IMR-90 (cell line): ENCODE results near the gene PALMD. TPM values are rescaled to one million over a fixed set of nuclear protein-coding genes. Genes with fewer than 3 reads are reported as not detected.

Experiments used
- ATAC-seq: fragments of 200-7000 bp; cut with Tn5 transposase; 2 replicates; pipeline ENCODE4 v1.9.1; 2020; ENCODE audit warnings: low read depth, mild to moderate bottlenecking, moderate library complexity
- BruUV-seq: library from RNA; stranded (reverse); fragments of 400-500 nt; replicated peaks from 2 replicates; lab custom pipeline; 2021; lab: Mats Ljungman, UMichigan
- CTCF ChIA-PET: fragments of 300-600 bp; formaldehyde crosslinking; extraction: SDS; loops from one replicate; lab custom pipeline; 2021; ENCODE audit warnings: antibody characterized with exemption; lab: Yijun Ruan, JAX
- POLR2A ChIA-PET: fragments of 300-600 bp; sonication (Branson Sonifier 250); formaldehyde crosslinking; loops from one replicate; lab custom pipeline; 2022; ENCODE audit warnings: antibody characterized with exemption; ENCODE audit not compliant: unreplicated experiment; lab: Charles Lee
- DNase-seq: peaks from one replicate; pipeline ENCODE4 v3.0.0; 2013
- H2AFZ ChIP-seq: replicated peaks from 2 replicates; pipeline ENCODE3; 2013; ENCODE audit warnings: low read length, mild to moderate bottlenecking; ENCODE audit not compliant: poor library complexity
- H2AK5ac ChIP-seq: 2 replicates; pipeline ENCODE4 v1.6.1; 2013; ENCODE audit warnings: low read depth, low read length, inconsistent platforms
- H2AK9ac ChIP-seq: replicated peaks from 2 replicates; pipeline ENCODE3; 2013; ENCODE audit warnings: mild to moderate bottlenecking, low read depth, low read length, moderate library complexity; ENCODE audit not compliant: poor library complexity
- H2BK120ac ChIP-seq: 2 replicates; pipeline ENCODE4 v1.6.1; 2013; ENCODE audit warnings: low read depth, low read length, inconsistent platforms
- H2BK15ac ChIP-seq: 3 replicates; pipeline ENCODE4 v1.6.1; 2013; ENCODE audit warnings: low read depth, low read length, inconsistent platforms
- H2BK20ac ChIP-seq: 2 replicates; pipeline ENCODE4 v1.6.1; 2013; ENCODE audit warnings: low read depth, mild to moderate bottlenecking, inconsistent platforms, low read length, moderate library complexity
- H2BK5ac ChIP-seq: 2 replicates; pipeline ENCODE4 v1.6.1; 2013; ENCODE audit warnings: mild to moderate bottlenecking, low read depth, low read length, inconsistent platforms; ENCODE audit not compliant: poor library complexity, severe bottlenecking
- H3K14ac ChIP-seq: replicated peaks from 2 replicates; pipeline ENCODE4 v1.6.1; 2013; ENCODE audit warnings: low read depth, low read length, inconsistent platforms
- H3K18ac ChIP-seq: 2 replicates; pipeline ENCODE4 v1.6.1; 2013; ENCODE audit warnings: low read depth, low read length, control low read depth
- H3K23ac ChIP-seq: 2 replicates; pipeline ENCODE4 v1.6.1; 2013; ENCODE audit warnings: low read depth, low read length, inconsistent platforms
- H3K27ac ChIP-seq: 2 replicates; pipeline ENCODE4 v1.5.1; 2013; ENCODE audit warnings: mild to moderate bottlenecking, control low read depth, low read length; ENCODE audit not compliant: insufficient read depth
- H3K27me3 ChIP-seq: 2 replicates; pipeline ENCODE4 v1.6.1; 2013; ENCODE audit warnings: low read length; ENCODE audit not compliant: control insufficient read depth, insufficient read depth
- H3K36me3 ChIP-seq: 2 replicates; pipeline ENCODE4 v1.6.1; 2013; ENCODE audit warnings: low read length, mixed read lengths; ENCODE audit not compliant: control insufficient read depth, insufficient read depth
- H3K4ac ChIP-seq: 2 replicates; pipeline ENCODE4 v1.6.1; 2013; ENCODE audit warnings: low read depth, low read length, inconsistent platforms
- H3K4me1 ChIP-seq: 2 replicates; pipeline ENCODE4 v1.6.1; 2013; ENCODE audit warnings: low read length, mixed read lengths; ENCODE audit not compliant: control insufficient read depth, insufficient read depth
- H3K4me2 ChIP-seq: 2 replicates; pipeline ENCODE4 v1.6.1; 2013; ENCODE audit warnings: low read depth, mild to moderate bottlenecking, control low read depth, low read length, moderate library complexity
- H3K4me3 ChIP-seq: 2 replicates; pipeline ENCODE4 v1.5.1; 2013; ENCODE audit warnings: low read depth, mild to moderate bottlenecking, control low read depth, low read length, moderate library complexity; ENCODE audit not compliant: insufficient read depth
- H3K56ac ChIP-seq: 2 replicates; pipeline ENCODE4 v1.6.1; 2013; ENCODE audit warnings: low read length, inconsistent platforms; ENCODE audit not compliant: insufficient read depth; ENCODE audit errors: extremely low read depth
- H3K79me1 ChIP-seq, 2 experiments: 2 replicates each; pipeline ENCODE4 v1.6.1; 2013; ENCODE audit warnings: low read length in 2 of 2, inconsistent platforms in 1 of 2, low read depth in 1 of 2
- H3K9ac ChIP-seq: 2 replicates; pipeline ENCODE4 v1.6.1; 2013; ENCODE audit warnings: low read depth, low read length, control low read depth
- H3K9me1 ChIP-seq: 2 replicates; pipeline ENCODE4 v1.6.1; 2013; ENCODE audit warnings: low read length, inconsistent platforms; ENCODE audit not compliant: insufficient read depth
- H3K9me3 ChIP-seq: 2 replicates; pipeline ENCODE4 v1.6.1; 2013; ENCODE audit warnings: low read length; ENCODE audit not compliant: control insufficient read depth, insufficient read depth
- H4K20me1 ChIP-seq: 2 replicates; pipeline ENCODE4 v1.6.1; 2013; ENCODE audit warnings: low read length, inconsistent platforms; ENCODE audit not compliant: insufficient read depth
- H4K5ac ChIP-seq: 2 replicates; pipeline ENCODE4 v1.6.1; 2013; ENCODE audit warnings: mild to moderate bottlenecking, low read depth, low read length, control low read depth
- H4K8ac ChIP-seq, 2 experiments: 2 replicates each; pipeline ENCODE4 v1.6.1; 2013; ENCODE audit warnings: low read depth in 2 of 2, low read length in 2 of 2, control low read depth in 1 of 2, inconsistent platforms in 1 of 2
- H4K91ac ChIP-seq: 2 replicates; pipeline ENCODE4 v1.6.1; 2013; ENCODE audit warnings: low read depth, low read length, inconsistent platforms; ENCODE audit not compliant: insufficient read depth
- BHLHE40 ChIP-seq: fragments of 150-350 bp; IDR thresholded peaks from 2 replicates; pipeline ENCODE4 v1.6.1; 2016; ENCODE audit warnings: mild to moderate bottlenecking, low read depth, low read length
- CEBPB ChIP-seq: IDR thresholded peaks from 2 replicates; pipeline ENCODE4 v1.6.1; 2012; ENCODE audit warnings: low read depth, low read length, improper control_type of control experiment
- CTCF ChIP-seq: conservative IDR thresholded peaks from 2 replicates; pipeline ENCODE4 v1.5.1; 2012; ENCODE audit warnings: mild to moderate bottlenecking, low read depth, low read length, improper control_type of control experiment
- ELK1 ChIP-seq: fragments of 150-350 bp; IDR thresholded peaks from 2 replicates; pipeline ENCODE4 v1.6.1; 2016; ENCODE audit warnings: low read depth, mild to moderate bottlenecking, low read length, moderate library complexity, borderline replicate concordance
- FOS ChIP-seq: fragments of 150-350 bp; IDR thresholded peaks from 2 replicates; pipeline ENCODE4 v1.6.1; 2016; ENCODE audit warnings: low read depth, low read length
- MAFK ChIP-seq: IDR thresholded peaks from 2 replicates; pipeline ENCODE4 v1.6.1; 2012; ENCODE audit warnings: low read depth, low read length, improper control_type of control experiment
- MAZ ChIP-seq: IDR thresholded peaks from 2 replicates; pipeline ENCODE4 v1.6.1; 2012; ENCODE audit warnings: low read depth, mild to moderate bottlenecking, low read length, improper control_type of control experiment, moderate library complexity, borderline replicate concordance
- MXI1 ChIP-seq: IDR thresholded peaks from 2 replicates; pipeline ENCODE4 v1.6.1; 2012; ENCODE audit warnings: low read depth, mild to moderate bottlenecking, low read length, moderate library complexity, borderline replicate concordance
- POLR2A ChIP-seq: IDR thresholded peaks from 2 replicates; pipeline ENCODE4 v1.6.1; 2012; ENCODE audit warnings: mild to moderate bottlenecking, low read depth, low read length
- RCOR1 ChIP-seq: IDR thresholded peaks from 2 replicates; pipeline ENCODE4 v1.6.1; 2012; ENCODE audit warnings: mild to moderate bottlenecking, low read length, improper control_type of control experiment; ENCODE audit not compliant: insufficient replicate concordance
- RFX5 ChIP-seq: IDR thresholded peaks from 2 replicates; pipeline ENCODE4 v1.8.0; 2012; ENCODE audit warnings: low read depth, mild to moderate bottlenecking, low read length, moderate library complexity
- SMC3 ChIP-seq: fragments of 150-350 bp; IDR thresholded peaks from 2 replicates; pipeline ENCODE4 v1.6.1; 2016; ENCODE audit warnings: low read depth, mild to moderate bottlenecking, antibody characterized with exemption, low read length, moderate library complexity
- WGBS, 2 experiments: methylation state at CpG; one replicate each; pipeline versions ENCODE4 v1.1.5 to v1.1.7; 2013; ENCODE audit warnings: missing lambda C conversion rate in 2 of 2; ENCODE audit not compliant: insufficient read length in 1 of 2; ENCODE audit errors: extremely low coverage in 2 of 2; 5-methylcytosine and 5-hydroxymethylcytosine counted together
- dilution Hi-C: fragments of 300-500 bp; cut with HindIII; formaldehyde crosslinking; loops from one replicate; pipeline ENCODE4 v1.14.3; 2018; ENCODE audit warnings: low sequenced_read_pairs; ENCODE audit not compliant: unreplicated experiment
- in situ Hi-C: fragments of 300-500 bp; cut with MboI; formaldehyde crosslinking; loops from 3 replicates; pipeline ENCODE4 v1.14.3; 2019; ENCODE audit warnings: low sequenced_read_pairs, inconsistent platforms, mixed read lengths
- intact Hi-C: fragments of 100-400 bp; cut with micrococcal nuclease; formaldehyde crosslinking; loops from 2 replicates; pipeline ENCODE4 v1.10.0; 2022
- polyA plus RNA-seq, 3 experiments: library from polyadenylated mRNA; depleted of rRNA; stranded (reverse); fragments of >200 nt; gene quantifications; 2 replicates each; pipeline ENCODE4 v1.2.3, GENCODE V29; 2012; ENCODE audit warnings: low replicate concordance in 1 of 3
- total RNA-seq: library from RNA; depleted of rRNA; stranded (reverse); fragments of >200 nt; gene quantifications from 2 replicates; pipeline ENCODE4 v1.2.3, GENCODE V29; 2012

PALMD gene
- total and polyA plus RNA-seq, 2 of the 4 experiments (the other 2 are of a cell fraction), result 0.51 to 0.72 TPM

- no CpG with 5 or more reads among the region's 1 CpG for WGBS, 2 experiments
- dilution Hi-C loops, result no loop called here
- CTCF ChIA-PET, result interaction anchor here (0.6 kb wide), 1 partner anchor 1363 kb away, joined by 4 read pairs; no protein-coding TSS in a partner anchor
Measured at GRCh38 chr1:99629164-99629563, 16.7 kb upstream of the PALMD start.

More at GRCh38 chr1:99629164-99629563, 16.7 kb upstream of the PALMD start:
- Histone ChIP-seq H3K27me3 (no peaks in the 10 kb centered on the region), H4K20me1 (no peaks in the 10 kb centered on the region), H4K8ac (no peak overlapping the region), H2AK9ac (no peak overlapping the region), H3K4me2 (no peak overlapping the region), H3K9ac (no peak overlapping the region), H3K27ac (no peak overlapping the region), H3K79me1 (no peaks in the 10 kb centered on the region), H2BK20ac (no peak overlapping the region), H4K91ac (no peak overlapping the region), H3K56ac (no peak overlapping the region), H3K4me1 (no peaks in the 10 kb centered on the region; the same call in 1 of the 2 replicates), H2BK5ac (no peak overlapping the region), H2AK5ac (no peak overlapping the region), H2BK15ac (no peak overlapping the region), H3K18ac (no peak overlapping the region), H3K9me1 (no peaks in the 10 kb centered on the region), H3K14ac (no peak overlapping the region), H4K5ac (no peak overlapping the region), H2AFZ (no peak overlapping the region), H3K9me3 (no peaks in the 10 kb centered on the region), H2BK120ac (no peak overlapping the region), H3K36me3 (no peaks in the 10 kb centered on the region), H3K4ac (no peak overlapping the region), H3K4me3 (no peak overlapping the region), H3K23ac (no peak overlapping the region)
- intact Hi-C loops (no loop called here), in situ Hi-C loops (no loop called here)
- no TSS peak for BruUV-seq
- TF ChIP-seq CTCF, result no peak
- TF ChIP-seq POLR2A, result no peak
- TF ChIP-seq SMC3, result no peak
- no peak for TF ChIP-seq FOS
- no peak for TF ChIP-seq MXI1
- TF ChIP-seq RCOR1, result no peak
- TF ChIP-seq CEBPB, result no peak
- no peak for TF ChIP-seq BHLHE40
- no peak for TF ChIP-seq MAFK
- TF ChIP-seq MAZ, result no peak
- TF ChIP-seq ELK1, result no peak
- no peak for TF ChIP-seq RFX5
- no peak for DNase-seq
- POLR2A ChIA-PET, result interaction anchor here (0.7 kb wide), 1 partner anchor 1174 kb away, joined by 7 read pairs; no protein-coding TSS in a partner anchor
- no peak for ATAC-seq
